NCI-H526 (cell line): Measurements from ENCODE around the gene TMEM220.
"Not testable (repeated sequence)": the region's sequence is repeated elsewhere in the genome, so short reads cannot be mapped to it uniquely, and the experiment has no call there.

Experiments
- DNase-seq, 2 experiments: peaks; one replicate each; lab custom pipeline; 2025; lab: John Stamatoyannopoulos, UW

Gene TMEM220

DNA sequence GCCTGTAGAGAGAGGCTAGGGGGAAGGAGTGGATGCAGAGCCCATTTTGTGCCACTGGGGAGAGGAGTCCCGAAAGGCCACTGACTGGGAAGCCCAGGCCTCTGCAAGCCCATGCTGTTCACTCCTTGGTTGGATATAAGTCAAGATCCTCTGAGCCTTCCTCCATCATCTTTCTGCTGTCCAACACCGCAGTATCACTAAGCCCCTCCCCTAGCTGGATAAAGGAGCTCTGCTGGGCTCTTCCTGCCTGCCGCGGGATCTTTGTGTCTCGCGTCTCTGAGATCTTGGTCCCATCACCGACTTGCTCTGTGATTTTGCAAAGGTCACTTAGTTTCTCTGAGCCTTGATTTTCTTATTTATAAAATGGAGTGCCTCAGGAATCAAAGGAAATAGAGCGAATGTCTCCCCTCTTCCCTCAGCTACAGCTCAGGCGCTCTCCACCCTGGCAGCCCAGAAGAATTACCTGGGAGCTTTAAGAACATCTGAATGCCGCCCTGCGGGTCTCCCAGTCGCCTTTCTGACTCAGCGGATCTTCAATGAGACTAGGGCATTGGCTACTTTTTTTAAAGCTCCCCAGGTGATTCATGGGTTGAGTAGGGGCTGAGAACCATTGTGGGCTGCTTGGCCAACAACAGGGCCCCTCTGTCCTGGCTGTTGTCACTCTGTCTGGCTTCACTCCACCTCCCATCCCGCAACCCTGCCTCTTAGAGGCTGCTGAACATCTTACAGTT, 25.2 kb upstream of the TMEM220 start:
- DNase-seq: no peak

DNA sequence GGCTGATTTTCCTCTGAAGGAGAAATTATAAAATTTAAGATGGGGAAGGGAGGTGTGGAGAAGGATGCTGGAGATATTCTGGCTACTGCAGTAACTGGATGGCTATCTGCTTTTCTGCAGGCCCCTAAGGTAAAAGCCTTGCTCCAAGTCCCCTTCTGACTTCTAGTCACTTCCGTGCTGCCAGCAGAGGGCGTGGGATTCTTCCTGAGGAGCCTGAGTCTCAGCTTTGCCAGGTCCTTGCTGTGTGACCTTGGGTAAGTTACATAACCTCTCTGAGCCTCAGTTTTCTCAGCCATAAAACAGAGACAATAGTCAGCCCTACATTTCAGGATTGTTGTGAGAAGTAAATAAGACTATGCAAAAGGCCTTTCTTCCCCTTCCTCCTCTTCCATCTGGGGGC, 24.3 kb upstream of the TMEM220 start:
- DNase-seq: peak in 1 of 2 experiments; percentile 48

DNA sequence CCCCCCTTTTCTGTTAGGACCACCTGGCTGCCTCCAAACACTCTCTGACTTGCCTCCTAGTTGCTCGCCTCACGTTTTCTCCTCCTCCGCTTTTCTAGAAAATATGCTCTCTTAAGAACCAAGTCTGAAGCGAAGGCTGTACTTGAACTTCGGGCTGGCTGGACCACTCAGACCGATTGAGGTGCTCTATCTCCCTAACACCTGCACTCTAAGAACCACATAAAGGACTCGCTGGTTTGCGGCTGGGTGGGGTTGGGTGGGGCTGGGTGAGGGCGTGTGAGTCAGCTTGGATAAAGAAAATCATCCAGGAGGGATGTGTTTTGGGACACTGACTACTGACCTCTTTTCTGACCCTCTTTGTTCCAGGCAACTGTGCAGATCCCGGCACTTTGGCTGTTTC, 22.9 kb upstream of the TMEM220 start:
- no peak for DNase-seq

DNA sequence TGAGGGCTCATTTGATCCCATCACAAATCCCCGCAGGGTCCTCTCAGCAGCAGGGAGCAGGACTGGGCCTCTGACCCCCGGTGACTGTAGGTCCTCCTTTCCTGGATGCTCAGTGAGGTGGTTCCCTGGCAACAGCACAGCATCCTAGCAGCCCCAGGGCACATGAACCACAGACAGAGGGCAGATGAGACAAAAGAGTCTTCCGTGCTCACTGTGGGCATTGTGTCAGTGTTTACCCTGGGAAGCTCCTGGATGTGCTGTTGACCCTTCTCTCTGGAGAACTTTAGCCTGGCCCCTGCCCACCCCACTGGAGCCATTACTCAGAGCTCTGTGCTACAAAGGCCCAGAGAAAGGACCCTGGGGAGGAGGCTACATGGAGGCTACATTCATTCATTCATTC, 21.7 kb upstream of the TMEM220 start:
- no peak for DNase-seq

DNA sequence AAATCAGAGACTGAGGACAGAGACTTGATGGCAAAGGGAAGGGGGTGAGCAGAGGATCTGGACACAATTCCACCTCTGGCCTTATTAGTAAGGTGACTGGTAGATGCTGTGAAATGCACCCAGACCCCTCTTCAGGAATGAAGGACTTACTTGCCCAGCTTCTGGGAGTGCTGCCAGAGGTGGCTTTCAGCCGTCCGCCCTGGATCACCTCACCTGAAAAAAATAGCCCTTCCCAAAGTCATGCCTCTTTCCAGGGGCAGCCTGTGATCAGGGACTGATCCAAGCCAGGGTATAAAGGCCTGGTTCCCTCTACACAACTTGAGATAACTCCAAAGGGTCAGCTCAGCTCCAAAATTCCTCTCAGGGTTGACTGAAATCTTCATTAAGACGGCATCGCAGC, 20.4 kb upstream of the TMEM220 start:
- no peak for DNase-seq

DNA sequence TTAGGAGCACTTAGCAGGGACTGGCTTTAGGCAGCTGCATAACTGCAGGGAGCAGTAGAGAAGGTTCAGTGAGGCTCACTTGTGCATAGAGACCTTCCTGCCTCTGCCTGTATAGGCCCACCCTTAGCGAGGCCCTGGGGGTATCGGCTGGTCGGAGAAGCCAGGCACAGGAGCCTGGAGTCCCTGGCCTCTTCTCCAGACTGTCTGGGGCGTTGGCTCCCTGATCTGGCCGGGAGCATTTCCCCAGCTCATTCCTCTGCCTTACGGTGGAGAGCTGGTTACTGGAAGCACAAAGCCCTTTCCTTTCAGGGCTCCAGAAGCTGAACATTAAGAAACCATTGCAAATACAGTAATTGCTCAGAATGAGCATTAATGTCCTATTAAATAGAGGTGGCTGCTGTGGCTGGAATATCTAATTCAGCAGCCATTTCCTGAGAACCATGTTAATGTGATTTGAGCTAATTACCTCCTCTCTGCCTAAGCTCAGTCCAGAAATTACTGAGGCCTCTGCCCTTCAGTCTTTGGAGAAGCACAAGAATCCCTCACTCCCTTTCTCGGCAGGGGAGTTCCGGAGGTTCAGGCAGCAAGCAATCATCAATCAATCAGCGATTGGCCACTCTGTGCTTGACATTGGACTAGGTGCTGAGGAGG, 18.8 kb upstream of the TMEM220 start:
- DNase-seq: no peak

DNA sequence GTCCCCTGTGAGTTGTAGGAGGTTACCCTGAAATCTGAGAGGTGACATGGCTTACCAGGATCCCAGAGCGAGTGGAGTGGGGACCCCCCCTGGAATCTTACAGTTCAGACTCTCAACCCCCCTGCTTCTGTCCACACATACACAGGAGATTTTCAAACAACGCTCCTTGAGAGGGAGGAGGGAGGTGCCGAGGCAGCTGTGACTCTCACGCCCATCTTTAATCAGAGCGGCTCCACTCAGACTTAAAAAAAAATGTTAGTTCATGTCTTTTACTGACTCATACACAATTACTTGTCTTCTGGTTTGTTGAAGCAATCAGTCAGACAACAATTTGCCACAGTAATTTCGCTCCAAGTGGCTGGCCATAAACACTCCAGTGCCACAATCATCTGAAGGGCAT, 15.4 kb upstream of the TMEM220 start:
- DNase-seq: no peak

DNA sequence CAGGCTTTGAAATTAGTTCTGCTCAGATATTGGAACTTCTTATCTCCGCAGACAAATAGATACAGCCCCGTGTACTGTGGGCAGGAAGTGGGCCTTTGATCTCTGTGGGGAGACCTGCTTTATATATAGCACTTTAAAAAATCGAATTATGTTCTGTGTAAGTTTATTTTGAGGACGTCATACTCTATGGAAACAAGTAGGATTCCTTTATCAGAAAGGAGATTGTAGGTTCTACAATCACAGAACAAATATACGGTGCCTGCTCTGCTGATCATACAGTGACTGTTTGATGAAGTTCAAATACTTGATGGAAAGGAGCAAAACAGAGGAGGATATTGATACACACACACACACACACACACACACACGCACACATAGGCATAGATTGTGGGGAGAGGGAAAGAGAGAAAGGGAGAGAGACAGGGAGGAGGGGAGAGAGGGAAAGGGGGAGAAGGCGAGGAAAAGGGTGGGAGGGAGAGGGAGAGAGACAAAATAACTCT, 14.7 kb upstream of the TMEM220 start:
- DNase-seq: no peak

DNA sequence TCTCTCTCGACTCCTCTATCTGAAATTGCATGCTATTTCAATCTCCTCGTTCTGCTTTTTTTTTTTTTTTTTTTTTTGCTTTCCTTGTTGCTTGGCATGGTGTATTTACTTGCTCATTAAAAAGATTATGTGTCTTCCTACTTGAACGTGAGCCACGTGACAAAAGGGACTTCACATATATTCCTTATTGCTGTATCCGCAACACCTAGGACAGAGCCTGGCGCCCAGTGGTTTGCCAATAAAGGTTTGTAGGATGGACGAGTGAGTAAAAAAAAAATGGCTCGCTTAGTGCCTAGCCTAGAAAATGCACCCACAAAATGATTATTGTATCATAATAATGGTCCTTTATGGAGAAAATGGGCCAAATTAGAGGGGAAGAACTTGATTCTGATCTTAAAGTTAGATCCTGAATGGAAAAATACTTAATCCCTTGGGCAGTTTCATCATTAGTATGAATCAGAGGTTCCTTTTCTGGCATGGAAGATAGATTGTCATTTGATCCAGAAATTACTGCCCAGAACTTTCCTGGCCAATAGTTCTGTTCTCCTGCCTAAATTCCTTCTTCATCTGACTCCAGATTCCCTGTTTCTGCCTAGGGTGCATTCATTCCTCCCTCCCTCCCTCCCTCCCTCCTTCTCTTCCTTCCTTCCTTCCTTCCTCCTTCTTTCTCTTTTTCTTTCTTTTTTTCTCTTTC, 13.6 kb upstream of the TMEM220 start:
- DNase-seq: no peak

DNA sequence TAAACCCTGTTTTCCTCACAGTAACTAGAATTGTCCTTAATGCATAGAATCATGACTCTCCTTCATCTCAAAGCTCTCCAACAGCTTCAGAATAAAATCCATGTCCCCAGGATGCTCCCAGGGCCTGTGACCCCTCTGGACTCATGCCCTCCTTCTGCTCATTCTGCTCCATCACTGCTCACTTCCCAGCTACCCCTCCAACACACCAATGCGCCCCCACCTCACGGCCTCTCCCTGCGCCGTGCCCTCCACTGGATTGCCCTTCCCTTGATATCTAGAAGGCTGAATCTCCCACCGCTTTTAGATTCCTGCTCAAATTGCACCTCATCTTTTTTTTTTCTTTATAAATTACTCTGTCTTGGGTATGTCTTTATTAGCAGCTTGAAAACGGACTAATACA, 12.6 kb upstream of the TMEM220 start:
- DNase-seq: no peak

DNA sequence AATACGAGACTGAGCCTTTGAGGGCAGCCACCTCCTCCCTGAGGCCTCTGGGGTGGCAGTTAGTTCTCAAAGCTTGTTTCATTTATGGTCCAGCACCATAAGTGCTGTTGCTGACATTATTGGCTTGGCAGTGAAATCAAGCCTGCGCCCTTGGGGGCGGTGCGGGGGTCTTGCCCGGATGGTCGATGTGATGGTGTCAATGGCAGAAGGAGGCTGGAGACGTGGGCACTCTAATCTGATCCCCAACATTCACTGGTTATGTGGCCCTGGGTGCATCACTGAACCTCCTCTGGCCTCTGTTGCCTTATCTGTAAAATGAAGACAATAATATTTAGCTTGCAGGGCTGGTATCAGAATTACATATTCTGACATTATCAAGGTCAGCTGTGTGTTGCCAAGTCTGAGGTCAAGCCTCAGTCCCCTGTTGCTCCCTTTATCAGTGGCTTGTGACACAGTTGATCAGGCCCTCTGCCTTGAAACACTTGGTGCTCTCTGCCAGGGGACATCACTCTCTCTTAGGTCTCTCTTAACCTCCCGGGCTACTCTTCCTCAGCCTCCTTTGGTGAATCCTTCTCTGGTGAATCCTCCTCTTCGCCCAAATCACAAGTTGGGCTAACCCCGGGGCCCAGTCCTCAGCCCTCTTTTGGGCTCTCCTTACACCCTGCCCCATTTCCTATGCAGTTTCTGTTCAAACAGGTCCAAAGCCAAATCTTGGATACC, 11.8 kb upstream of the TMEM220 start:
- DNase-seq: no peak

DNA sequence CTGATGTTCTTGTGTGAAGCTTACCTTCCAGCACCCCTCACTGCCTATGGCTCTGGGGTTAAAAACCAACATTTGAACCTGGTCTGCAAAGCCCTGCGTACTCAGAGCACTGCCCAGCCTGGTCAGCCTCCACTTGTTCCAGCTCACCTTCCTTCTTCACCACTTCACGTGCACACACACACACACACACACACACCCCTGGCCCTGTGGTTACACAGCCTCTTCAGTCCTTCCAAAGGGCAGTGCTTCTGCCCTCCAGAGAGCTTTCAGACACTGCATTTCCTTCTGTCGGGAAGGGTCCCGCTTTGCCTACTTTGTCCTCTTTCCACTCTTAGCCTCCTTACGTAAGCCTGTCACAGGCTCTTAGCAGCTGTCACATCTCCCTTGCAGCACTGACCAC, 9.6 kb upstream of the TMEM220 start:
- no peak for DNase-seq

DNA sequence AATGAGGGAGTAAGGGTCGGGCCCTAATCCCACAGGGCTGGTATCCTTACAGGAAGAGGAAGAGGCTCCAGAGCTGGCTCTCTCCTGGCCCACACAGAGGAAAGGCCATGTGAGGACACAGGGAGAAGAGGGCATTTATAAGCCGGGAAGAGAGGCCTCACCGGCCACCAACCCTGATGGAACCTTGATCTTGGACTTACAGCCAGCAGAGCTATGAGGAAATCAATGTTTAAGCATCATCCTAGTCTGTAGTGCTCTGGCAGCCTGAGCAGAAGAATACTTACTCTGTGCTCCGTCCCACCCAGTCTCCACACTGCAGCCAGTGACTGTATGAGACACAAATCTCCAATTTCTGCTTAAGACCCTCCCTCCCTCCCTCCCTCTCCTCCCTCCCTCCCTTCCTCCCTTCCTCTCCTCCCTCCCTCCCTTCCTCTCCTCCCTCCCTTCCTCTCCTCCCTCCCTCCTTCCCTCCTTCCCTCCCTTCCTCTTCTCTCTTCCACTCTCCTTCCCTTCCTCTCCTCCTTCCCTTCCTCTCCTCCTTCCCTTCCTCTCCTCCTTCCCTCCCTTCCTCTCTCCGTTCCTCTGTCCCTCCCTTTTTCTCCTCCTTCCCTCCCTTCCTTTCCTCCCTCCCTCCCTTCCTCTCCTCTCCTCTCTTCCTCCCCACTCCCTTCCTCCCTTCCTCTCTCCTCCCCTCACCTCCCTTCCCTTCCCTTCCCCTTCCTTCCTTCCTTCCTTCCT, 8.9 kb upstream of the TMEM220 start:
- no peak for DNase-seq

DNA sequence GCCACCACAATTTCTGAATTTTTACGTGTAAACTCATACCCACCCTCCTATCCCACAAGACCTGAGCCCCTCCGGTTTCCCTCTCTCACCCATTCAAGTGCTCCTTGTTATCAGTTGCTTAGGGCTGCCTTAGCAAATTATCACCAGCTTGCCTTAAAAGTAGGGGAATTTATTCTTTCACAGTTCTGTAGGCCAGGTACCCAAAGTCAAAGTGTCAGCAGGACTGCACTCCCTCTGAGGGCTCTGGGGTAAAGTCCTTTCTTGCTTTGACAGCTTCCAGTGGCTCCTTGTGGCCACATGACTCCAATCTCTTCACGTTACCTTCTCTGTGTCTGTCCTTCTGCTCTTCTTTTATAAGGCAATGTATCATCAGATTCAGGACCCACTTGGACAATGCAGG, 7.9 kb upstream of the TMEM220 start:
- DNase-seq: no peak

DNA sequence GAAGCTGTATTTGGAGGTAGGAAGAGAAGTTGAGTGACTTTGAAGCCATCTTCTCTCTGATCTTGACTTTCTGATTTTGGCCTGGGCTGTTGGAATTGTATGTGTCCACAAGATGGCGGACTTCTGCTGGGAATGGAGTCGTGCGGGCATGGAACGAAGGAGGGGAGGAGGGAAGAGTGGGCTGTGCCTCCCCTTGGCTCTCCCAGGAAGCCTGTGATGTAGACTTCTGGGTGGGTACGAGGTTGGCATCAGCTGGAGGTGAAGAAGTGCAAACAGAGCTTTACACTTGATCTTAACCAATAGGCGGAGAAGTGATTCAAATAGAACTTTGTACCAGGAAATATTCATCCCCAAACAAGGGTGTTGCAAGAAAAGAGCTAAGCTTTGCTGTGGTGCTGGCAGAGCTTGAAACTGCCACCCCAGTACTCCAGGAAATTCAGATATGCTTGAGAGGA, 7.4 kb upstream of the TMEM220 start:
- DNase-seq: peak; percentile 15 to 52

DNA sequence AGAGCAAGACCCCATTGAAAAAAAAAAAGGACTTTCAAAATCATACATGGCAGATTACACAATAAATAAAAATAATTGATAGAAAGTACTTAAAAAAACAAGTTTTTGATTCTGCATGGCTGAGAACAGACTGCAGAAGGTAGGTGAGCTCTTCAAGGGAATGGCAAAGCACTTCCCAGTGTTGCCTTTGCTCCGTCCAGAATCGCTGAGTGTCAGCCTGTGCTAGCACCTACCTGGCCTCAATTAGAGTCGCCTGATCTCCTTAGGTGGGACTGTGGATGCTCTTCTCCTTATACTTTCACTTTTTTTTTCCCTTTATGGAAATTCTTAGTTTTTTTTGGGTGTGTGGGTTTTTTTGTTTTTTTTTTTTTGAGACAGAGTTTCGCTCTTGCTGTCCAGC, 6.0 kb upstream of the TMEM220 start:
- no peak for DNase-seq

DNA sequence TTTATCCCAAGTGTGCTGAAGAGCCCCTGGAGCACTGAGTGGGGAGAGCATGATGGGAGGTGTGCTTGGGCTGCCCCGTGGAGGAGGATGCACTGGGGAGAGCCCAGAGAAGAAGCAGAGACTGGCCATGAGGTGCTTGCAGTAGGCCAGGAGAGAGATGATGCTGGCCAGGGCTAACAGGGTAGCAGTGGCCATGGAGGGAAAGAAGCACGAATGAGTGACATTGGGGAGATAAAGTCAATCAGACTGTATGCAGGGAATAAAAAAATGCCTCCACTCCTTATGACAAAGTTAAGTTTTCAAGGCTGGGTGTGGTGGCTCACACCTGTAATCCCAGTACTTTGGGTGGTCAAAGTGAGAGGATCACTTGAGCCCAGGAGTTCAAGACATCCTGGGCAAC, 5.4 kb upstream of the TMEM220 start:
- no peak for DNase-seq

DNA sequence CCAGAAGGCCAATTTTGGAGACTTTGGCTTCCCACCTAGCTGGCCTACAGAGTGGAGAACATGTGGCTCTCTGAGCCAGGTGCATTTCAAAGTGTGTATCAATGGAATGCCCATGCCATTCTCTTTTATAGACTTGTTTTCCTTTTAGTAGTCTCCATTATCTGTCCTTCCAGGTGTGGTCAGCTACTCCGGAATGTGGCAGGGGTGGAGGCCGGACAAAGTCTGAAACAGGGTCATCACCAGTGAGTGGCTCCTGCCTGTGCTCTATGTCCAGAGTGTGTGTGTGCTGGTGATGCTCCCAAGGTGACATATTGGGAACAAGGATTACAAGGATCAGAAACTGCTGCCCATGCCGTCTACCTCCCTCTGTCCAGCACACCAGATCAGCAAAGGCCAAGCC, 3.8 kb upstream of the TMEM220 start:
- no peak for DNase-seq

DNA sequence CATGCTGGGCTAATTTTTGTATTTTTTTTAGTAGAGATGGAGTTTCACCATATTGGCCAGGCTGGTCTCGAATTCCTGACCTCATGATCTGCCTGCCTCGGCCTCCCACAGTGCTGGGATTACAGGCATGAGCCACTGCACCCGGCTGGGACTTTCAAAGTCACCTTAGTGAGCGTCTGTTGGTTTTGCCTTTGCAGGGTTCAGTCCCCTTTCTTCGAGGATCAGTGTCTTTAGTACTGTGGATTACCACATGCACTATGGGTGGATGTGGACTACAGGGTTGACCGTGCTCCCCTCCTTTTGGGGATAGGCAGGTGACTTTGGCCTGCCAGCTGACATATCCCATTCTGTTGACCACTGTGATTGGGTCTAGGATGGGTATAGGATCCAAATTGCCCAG, 2.3 kb upstream of the TMEM220 start:
- DNase-seq: not testable (repeated sequence)

DNA sequence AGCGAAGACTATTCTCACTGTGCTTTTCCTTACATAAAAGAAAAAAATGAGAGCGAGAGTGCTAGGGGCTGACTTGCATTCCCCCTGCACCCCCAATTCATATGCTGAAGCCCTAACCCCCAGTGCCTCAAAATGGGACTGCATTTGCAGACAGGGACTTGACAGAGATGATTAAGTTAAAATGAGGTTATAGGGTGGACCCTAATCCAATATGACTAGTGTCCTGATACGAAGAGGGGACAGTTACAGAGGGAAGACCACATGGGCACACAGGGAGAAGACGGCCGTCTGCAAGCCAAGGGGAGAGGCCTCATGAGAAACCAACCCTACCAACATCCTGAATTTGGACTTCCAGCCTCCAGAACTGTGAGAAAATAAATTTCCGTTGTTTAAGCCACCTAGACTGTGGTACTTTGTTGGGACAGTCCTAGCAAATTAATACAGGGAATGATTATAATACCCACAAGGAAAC, 1.6 kb upstream of the TMEM220 start:
- DNase-seq: no peak

DNA sequence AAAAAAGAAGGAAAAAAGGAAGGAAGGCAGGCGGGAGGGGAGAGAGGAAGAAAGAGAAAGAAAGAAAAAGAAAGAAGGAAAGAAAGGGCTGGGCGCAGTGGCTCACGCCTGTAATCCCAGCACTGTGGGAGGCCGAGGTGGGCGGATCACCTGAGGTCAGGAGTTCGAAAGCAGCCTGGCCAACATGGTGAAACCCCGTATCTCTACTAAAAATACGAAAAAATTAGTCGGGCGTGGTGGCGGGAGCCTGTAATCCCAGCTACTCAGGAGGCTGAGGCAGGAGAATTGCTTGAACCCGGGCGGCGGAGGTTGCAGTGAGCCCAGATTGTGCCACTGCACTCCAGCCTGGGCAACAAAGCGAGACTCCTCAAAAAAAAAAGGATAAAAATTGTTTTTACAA, 424 bp upstream of the TMEM220 start:
- DNase-seq: not testable (repeated sequence)
